ENCODE measurements around the gene TSC22D4.

GRCh38 chr7:100471021-100471420 lies 8.0 kb downstream of the TSC22D4 start:
- TF ChIP-seq CTCF (conservative IDR thresholded peaks at IDR 0.05; ENCODE audit: low read depth in 2 of 2) = no peak
- no peak for TF ChIP-seq JUNB (IDR thresholded peaks at IDR 0.05; ENCODE audit: unreplicated experiment)
- TF ChIP-seq POLR2AphosphoS5 (IDR thresholded peaks at IDR 0.05; ENCODE audit: low read depth) = no peak
- no peak for TF ChIP-seq REST (IDR thresholded peaks at IDR 0.05; ENCODE audit: unreplicated experiment)
- no peak for TF ChIP-seq EZH2 (IDR thresholded peaks at IDR 0.05; ENCODE audit: low read depth, unreplicated experiment)
- TF ChIP-seq ETS1 (IDR thresholded peaks at IDR 0.05) = no peak
- no peak for TF ChIP-seq CREB1 (CRISPR knock-in tag; IDR thresholded peaks at IDR 0.05; ENCODE audit: low read depth)
